ENCODE measurements around the gene A4GNT.
"Not testable (repeated sequence)": the region's sequence is repeated elsewhere in the genome, so short reads cannot be mapped to it uniquely, and the experiment has no call there.

The A4GNT gene

DNA sequence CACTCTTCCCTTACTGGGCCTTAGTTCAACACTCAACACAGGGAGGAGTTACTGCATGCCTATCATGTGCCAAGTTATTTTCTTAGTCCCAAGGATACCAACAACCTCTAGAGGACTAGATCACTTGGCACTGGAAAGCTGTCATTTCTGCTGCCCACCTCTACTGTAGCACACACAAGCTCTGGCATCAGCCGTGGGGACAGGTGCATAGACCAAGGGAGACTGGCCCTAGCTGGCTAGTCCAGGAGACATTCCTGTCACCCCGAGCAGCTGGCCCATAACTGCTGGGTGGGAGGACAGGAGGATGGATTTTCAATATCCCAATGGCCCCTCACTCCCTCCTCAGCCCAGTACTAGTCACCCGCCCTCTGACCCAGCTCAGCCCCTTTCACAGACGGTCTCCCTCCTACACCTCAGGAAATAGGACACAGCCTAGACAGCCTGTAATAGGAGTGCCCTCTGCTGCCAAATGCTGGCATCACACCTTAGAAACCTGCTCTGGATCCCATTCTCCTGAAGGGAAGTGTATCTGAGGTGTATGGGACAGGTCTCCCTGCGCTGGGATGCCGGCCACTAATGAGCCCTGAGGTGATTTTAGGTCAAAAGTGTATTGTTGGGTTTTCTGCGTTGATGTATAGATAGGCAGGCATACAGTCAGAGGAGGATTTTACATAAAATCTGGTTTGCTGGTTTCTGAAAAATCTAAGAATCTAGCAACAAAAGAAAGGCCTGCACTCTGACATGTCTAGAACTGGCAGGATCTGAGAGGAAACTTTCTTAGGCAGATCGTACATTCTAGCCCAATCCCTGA, 13.4 kb downstream of the A4GNT start:
- DNase-seq, result peak; percentile 65

DNA sequence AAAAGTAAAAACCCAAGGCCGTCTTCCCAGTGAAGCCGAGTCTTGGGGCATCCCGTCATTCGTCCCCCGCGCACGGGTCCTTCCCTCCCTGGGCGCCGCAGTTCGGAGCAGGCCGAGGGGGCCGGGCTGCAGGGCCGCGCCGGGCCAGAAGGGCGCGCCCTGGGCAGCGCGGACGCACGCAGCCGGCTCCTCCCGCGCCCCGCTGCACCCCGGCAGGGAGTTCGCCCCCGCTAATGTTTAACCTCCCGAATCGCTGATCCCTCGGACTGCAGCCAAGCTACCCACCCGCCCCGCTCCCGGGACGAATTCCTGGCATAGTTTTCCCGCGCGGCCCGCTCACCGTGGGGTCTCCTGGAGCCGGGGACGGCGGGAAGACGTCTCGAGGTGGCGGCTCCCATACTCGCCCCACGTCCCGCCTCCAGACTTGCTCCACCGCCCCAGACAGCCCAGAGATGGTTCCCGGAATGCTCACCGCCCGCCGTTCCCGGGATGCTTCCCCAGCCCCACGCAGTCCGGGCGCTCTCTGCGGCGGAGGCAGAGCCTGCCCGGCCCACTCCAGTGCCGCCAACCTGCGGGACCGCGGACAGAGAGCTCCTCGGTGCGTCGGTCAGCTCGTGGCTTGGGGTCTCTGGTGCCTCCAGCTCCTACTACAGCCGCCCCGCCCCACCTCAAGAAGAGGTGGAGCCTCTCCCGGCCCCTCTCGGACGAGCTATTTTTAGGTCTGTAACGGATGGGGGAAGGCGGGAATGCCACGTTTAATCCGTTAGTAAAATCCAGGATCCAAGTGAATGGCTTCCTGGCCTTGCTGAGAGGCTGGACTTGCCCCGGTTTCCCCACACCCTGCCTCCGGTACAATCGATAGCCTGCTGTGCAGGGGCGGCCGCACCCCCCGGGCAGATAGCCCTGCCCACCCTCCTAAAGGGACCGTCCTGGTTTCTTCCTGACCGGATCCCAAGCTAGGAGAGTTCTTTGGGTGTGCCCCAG, 16.9 kb downstream of the A4GNT start, which contains the start of gene DZIP1L:
DZIP1L (minus strand) TSS at position 621 of the 984 bp plus-strand sequence. CDS start 11,637 bp downstream, outside the sequence.
- peak; percentile 85 for DNase-seq

DNA sequence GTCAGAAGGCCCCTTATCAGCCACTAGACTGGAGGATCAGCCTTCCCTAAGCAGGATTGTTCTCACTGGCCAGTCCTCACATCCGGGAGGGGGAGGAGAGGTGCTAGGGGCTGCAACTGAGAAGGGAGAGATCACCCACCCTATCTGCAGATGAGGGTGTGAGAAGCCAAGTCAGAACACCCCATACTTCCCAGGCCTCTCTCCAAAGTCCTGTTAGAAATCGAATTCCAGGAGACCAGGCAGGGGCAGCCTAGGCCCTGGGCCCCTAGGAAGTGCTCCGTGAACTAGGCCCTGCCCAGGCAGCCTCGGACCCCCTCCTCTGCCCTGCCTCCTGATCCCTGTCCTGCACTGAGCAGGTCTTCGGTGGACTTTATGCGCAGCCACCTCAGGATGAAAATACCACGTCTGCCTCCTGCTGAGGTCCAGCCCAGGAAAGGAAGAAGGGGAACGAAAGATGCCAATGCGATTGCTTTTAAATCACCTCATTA, 17.7 kb downstream of the A4GNT start:
- peak; percentile 30 for DNase-seq

DNA sequence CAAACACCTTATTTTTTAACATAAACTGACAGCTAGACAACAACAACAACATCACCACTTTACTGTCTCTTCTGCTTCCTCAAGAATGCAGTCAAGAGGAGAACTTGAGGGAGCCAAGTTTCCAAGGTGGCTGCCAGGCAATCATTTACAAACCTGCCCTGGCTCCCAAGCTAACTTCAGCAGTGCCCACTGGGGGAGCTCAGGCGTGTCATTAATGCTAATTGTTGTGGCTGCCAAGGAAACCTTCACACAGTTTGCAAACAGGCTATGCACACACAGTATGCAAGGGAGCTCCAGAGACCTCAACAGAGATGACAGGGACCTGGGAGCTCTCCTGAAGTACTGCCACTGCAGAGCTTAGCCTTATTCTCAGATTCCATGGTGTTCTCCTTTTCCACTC, 18.9 kb downstream of the A4GNT start:
- DNase-seq, result no peak

GRCh38 chr3:138112362-138112761, 19.8 kb downstream of the A4GNT start:
- DNase-seq, result no peak

- no peak for DNase-seq
These were observed 26.6 kb downstream of the A4GNT start for GRCh38 chr3:138105598-138105997.

DNA sequence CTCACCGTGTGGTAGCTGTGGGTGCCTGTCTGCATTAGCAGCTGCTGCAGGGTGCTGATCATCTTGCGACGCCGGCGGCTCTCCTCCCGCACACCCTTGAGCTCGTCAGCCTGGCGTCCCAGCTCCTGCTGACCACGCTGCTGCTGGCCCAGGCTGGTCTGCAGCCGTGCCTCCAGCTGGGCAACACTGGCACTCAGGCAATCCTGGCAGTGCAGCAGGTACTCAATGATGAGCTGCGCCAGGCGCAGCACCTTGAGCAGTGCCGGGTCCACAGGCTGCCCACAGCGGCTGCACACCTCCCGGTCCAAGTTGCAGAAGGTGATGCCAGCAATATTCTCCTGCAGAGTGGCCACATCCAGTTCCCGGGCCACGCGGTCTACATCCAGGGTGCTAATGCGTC, 28.7 kb downstream of the A4GNT start:
- no peak for DNase-seq

GRCh38 chr3:138101351-138101940, 30.7 kb downstream of the A4GNT start:
- not testable (repeated sequence) for DNase-seq

DNA sequence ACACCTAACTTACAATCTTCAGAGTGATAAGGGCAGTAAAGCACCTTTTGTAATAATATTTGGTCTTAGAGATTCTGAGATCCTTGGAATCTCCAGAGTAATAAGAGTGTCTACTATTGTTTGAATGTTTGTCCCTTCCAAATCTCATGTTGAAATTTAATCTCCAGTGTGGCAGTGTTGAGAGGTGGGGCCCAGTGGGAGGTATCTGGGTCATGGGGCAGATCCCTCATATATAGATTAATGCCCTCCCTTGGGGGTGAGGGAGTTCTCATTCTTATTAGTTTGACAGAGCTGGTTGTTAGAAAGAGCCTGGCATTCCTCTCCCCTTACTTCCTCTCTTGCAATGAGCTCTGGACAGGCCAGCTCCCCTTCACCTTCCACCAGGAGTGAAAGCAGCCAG, 32.8 kb downstream of the A4GNT start:
- DNase-seq, result no peak

DNA sequence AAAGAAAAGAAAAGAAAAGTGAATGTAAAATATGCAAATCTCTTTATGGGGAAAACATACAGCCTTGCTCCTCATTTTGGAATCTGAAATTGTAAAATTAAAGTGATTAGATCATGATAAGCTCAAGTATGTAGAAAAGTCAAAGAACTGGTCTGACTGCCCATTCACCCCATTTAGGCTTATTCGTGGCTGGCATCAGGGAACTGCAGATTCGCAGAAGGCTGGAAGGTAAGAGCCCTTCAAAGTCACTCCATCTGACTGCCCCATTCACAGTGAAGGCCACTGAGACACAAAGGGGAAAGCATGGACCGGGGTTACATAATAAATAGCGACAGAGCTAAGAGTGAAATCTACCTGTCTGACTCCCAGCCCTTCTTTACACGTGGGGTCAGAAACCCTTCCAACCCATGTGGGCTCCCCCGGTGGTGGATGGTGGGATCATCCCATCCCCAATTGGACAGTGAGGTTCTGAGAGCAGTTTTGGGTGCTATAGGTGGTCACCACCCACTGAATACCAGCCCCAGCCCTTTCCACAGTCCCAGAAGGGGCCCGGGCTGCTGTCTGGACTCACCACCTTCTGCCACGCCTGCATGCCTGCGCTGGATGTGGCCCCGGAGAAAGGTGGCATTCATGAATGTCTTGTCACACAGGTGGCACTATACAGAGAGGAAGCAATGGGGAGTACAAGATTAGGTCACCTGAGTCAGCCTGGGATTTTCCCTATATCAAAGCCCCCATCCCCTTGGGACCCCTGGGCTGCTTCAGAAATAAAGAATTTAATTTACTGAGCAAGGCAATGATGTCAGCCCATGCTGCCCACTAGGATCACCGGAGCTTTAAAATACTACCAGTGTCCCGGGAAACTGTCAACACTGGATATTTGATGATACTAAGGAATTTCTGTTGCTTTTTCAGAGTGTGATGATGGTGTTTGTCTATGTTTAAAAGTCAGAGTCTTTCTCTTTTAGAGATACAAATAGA, 34.7 kb downstream of the A4GNT start:
- DNase-seq, result no peak

DNA sequence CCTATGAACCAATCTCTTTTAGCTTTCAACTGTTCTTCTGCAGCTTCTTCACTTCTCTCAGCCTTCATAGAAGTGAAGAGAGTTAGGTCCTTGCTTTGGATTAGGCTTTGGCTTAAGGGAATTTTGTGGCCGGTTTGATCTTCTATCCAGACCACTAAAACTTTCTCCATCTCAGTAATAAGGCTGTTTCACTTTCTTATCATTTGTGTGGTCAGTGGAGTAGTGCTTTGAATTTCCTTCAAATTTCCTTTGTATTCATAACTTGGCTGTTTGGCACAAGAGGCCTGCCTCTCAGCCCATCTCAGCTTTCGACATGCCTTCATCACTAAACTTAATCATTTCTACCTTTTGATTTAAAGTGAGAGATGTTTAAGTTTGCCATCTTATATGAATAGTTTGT, 38.5 kb downstream of the A4GNT start:
- DNase-seq, result no peak

- DNase-seq, result peak; percentile 16
These were observed 40.2 kb downstream of the A4GNT start for GRCh38 chr3:138092023-138092422.

DNA sequence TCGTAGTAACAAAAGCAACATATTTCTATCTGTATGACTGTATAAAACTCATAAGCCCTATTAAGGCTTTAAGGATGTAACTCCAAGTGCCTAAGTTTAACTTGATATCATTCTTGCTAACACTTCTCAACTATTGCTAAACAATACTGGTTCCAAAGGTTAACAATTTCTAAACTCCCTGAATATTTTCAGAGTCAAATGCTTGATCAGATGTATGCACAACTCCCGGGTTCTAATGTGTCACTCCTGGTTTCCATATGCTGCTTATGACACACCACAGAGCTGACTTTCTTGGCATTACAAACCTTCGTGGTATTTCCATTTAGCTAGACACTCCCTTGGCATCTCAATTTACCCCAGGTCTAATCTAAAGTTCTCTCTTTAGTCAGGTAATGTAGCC, 43.1 kb downstream of the A4GNT start:
- peak; percentile 70 for DNase-seq

GRCh38 chr3:138085745-138086144, 46.4 kb downstream of the A4GNT start:
- not testable (repeated sequence) for DNase-seq

- DNase-seq, result no peak
These were observed 48.0 kb downstream of the A4GNT start for GRCh38 chr3:138084196-138084595.

GRCh38 chr3:138082992-138083386, 49.2 kb downstream of the A4GNT start:
- no peak for DNase-seq

DNA sequence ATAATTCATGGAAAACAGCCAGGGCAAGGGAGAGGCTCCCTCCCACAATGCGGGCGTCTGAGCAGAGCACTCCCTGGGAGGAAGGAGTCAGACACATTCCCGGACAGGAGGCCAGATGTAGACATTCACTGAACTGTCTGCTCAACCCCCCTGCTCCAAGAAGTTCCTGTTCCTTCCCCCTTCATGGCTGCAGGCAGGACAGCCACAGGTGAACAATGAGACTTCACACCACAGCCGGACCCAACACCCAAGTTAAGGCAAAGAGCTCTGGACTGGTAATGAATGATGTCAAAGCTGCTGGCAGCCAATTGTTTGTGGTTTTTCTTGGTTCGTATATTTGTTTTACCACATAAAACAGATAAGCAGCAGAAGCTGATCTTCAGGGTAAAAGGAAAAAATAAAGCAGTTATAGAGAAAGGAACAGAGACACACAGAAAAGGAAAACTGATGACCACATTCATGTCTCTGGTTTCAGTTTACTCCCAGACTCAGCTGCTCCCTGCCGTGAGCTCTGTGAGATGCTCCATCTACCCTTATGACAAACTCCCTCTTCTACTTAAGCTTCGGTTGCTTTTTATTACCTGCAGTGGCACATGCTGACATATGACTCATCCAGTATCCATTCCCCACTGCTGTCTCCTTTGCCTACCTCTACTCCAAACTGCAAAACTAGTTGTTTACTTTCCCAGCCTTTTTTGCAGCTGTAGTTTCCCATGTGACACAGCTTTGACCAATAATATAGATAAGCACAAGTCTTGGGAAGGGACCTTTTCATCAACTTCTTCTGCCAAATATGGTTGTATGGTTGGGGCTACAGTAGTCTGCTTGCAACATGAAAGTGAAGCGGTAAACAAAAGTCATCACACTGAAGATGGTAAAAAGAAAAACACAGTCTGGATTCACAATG, 49.9 kb downstream of the A4GNT start:
- DNase-seq, result peak; percentile 86

DNA sequence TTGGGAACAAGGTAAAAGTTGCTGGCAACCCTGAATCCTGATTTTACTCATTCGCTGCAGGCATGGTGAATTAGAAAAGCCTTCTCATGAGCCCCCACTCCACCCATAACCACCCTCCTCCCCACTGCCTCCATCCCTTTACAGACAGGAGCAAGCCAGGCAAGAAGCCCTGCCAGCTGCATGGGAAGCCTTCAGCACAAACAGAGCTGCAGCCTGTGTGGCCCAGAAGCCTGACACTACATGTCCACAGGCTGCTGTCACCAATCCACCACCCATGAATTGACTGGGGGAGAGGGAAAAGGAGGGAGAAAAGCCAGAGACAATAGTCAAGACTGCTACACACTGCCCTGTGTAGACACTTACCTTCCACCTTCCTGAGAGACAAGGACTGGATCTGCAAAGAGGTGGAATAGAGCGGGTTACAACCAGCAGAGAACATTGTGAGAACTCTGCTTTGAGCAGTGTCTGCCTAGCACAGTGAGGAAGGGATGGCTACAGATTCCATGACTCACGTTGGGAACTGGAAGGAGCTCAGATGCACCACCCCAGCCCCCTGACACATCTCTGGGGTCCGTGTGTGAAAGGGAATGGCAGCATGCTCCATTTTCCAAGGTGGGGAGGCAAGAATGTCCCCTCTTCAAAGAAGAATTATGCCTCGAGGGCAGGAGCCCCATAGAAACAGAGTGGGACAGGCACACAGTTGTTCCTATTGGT, 50.7 kb downstream of the A4GNT start:
- peak; percentile 78 for DNase-seq

DNA sequence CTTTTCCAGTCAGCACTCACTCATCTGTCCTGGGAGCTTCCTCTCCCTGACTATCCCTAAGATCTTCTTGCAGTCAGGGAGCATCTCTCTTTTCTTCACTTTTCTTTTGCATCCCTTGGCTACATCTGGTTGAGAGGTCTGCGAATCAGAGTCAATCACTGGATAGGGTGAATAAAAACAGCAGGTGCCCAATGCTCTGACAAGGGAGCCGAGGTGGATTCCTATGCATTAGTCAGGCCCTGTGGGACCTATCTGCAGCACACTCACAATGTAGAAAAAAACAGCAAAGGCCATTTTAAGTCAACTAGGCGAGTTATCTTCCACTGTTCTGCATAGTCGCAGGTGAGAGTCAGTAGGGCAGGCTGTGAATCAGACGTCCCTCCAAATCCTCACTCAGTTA, 52.3 kb downstream of the A4GNT start:
- no peak for DNase-seq

DNA sequence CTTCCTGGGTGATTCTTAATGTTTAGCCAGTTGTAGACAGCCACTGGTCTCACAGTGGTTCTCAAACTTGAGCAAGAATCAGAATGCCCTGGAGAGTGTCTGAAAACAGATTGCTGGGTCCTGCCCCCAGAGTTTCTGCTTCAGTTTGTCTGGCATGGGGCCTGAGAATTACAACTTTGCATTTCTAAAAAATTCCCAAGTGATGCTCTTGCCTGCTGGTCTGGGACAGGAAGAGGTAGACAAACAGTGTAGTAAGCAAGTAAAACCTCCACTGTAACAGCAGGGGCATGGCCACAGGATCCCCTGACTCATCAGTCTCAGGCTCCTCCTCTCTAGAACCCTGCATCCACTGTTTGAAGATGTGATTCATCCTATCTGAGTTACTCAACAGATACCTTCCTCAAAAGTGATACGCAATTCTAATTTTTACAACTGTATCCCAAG, 53.3 kb downstream of the A4GNT start:
- DNase-seq, result peak; percentile 96

All from fibroblast of skin of abdomen (primary cell).